Skeletal muscle satellite cell (primary cell): ENCODE results near the gene PLPPR1.

Source experiments
- H3K27me3 ChIP-seq: 2 replicates; pipeline ENCODE4 v1.7.0; 2013; ENCODE audit warnings: low read length; ENCODE audit not compliant: control insufficient read depth, insufficient read depth
- H3K36me3 ChIP-seq: 2 replicates; pipeline ENCODE4 v1.7.0; 2013; ENCODE audit warnings: mild to moderate bottlenecking, control low read depth, low read length; ENCODE audit not compliant: insufficient read depth
- H3K4me1 ChIP-seq: 2 replicates; pipeline ENCODE4 v1.7.0; 2013; ENCODE audit warnings: low read length; ENCODE audit not compliant: control insufficient read depth, insufficient read depth
- H3K4me2 ChIP-seq: 2 replicates; pipeline ENCODE4 v1.7.0; 2013; ENCODE audit warnings: mild to moderate bottlenecking, low read length
- H3K4me3 ChIP-seq: 2 replicates; pipeline ENCODE4 v1.7.0; 2013; ENCODE audit warnings: low read length
- H3K9ac ChIP-seq: 2 replicates; pipeline ENCODE4 v1.7.0; 2013; ENCODE audit warnings: mild to moderate bottlenecking, low read depth, low read length, moderate library complexity
- H3K9me3 ChIP-seq: replicated peaks from 2 replicates; pipeline ENCODE4 v1.7.0; 2013; ENCODE audit warnings: mild to moderate bottlenecking, control low read depth, low read length

Gene PLPPR1

DNA sequence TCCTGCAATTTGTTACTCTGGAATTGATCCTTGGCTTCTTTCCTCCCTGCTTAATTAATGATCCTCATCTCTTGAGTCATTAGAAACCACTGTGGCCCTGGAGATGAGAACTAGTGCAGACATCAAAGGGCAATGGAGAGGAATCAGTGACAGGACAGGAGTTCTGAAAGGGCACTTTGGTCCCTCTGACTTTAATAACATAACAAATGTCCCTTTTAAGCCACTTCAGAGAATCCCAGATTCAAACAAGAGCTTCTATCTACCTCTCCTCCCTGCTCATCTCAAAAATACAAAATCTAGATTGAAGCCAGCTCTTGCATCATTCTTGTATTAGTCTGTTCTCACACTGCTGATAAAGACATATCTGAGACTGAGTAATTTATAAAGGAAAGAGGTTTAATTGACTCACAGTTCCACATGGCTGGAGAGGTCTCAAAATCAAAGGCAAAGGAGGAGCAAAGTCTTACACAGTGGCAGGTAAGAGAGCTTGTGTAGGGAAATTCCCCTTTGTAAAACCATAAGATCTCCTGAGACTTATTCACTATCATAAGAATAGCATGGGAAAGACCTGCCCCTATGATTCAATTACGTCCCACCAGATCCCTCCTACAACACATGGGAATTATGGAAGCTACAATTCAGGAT lies 139.1 kb downstream of the PLPPR1 start:
- Histone ChIP-seq H3K27me3 (no peaks in the 10 kb centered on the region), H3K4me1 (no peaks in the 10 kb centered on the region), H3K9ac (no peak overlapping the region), H3K36me3 (no peaks in the 10 kb centered on the region), H3K9me3 (no peaks in the 10 kb centered on the region), H3K4me2 (no peak overlapping the region), H3K4me3 (no peak overlapping the region)

DNA sequence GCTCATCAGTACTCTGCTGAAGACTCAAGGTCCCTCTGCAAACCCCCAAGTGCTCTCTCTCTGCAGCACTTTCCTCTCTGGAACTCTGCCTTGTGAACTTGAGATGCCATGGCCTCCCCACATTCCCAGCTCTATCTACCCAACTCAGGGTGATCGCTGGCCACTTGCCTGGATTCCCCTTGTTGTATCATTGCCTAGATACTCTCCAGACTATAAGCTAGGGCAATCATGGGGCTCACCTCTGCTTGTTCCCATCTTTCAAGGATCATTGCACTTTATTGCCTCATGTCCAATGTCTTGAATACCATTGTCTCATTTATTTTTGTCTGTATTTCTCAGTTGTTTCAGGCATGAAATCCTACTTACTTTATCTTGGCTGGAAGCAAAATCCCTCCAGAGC lies 144.1 kb downstream of the PLPPR1 start:
- Histone ChIP-seq H3K9ac (no peak overlapping the region), H3K4me1 (no peaks in the 10 kb centered on the region), H3K27me3 (no peaks in the 10 kb centered on the region), H3K4me3 (no peak overlapping the region), H3K36me3 (no peaks in the 10 kb centered on the region), H3K9me3 (no peaks in the 10 kb centered on the region), H3K4me2 (no peak overlapping the region)

DNA sequence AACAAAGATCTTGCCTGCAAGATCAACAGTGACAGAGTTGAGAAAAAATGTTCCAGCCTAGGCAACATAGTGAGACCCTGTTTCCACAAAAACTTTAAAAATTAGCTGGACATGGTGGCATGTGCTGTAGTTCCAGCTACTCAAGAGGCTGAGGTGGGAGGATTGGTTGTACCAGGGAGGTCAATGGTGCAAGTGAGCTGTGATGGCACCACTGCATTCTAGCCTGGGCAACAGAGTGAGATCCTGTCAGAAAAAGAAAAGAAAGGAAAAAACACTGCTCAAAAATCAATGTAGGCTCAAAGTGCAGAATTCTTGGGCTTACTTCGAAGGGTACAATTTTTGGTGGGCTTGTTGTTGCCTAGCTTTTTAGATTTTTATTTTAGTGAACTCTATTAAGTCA lies 145.4 kb downstream of the PLPPR1 start:
- Histone ChIP-seq H3K4me3 (no peak overlapping the region), H3K4me2 (no peak overlapping the region), H3K4me1 (no peaks in the 10 kb centered on the region), H3K36me3 (no peaks in the 10 kb centered on the region), H3K9ac (no peak overlapping the region), H3K9me3 (no peaks in the 10 kb centered on the region), H3K27me3 (no peaks in the 10 kb centered on the region)

DNA sequence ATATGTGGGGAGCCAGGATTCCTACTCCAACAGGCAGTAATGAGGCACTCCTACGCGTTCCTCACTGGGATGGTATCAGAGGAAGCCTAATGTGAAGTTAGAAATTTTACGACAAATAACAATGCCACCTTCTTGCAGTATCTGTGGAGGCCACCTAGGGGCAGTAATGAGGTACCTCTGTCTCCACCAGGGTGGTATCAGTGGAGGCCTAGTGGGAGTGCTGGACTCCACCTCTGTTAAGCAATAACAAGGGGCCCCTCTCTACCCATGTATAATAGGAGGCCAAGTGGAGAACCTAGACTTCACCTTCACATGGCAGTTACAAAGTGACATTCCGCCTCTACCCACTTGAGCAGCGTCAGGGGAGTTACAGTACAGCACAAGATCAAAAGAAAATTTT lies 147.9 kb downstream of the PLPPR1 start:
- Histone ChIP-seq H3K4me2 (no peak overlapping the region), H3K27me3 (no peaks in the 10 kb centered on the region), H3K4me1 (no peaks in the 10 kb centered on the region), H3K9me3 (no peaks in the 10 kb centered on the region), H3K4me3 (no peak overlapping the region), H3K36me3 (no peaks in the 10 kb centered on the region), H3K9ac (no peak overlapping the region)

DNA sequence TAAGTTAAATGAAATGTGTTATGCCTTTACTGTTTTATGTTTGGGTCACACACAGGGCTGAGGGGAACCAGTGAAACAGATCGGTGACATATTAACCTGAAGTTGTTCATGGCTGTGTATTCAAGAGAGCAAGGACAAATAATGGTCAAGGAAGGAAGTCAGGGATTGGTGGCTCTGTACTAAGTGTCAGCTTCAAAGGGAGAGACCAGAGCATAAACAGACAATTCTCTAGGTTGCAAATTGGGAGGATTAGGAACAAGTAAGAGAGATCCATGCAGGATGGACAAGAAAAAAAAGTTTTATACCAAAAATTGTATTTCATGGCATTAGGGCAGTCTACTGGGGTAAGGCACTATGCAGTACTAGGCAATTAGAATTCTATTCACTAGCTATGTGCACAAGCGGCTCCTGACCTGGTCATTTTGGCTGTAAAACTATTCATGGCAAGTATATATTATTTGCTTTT lies 156.3 kb downstream of the PLPPR1 start:
- no peaks in the 10 kb centered on the region for H3K4me1 ChIP-seq
- H3K4me2 ChIP-seq: no peak overlapping the region
- no peaks in the 10 kb centered on the region for H3K36me3 ChIP-seq
- no peaks in the 10 kb centered on the region for H3K9me3 ChIP-seq
- H3K27me3 ChIP-seq: no peaks in the 10 kb centered on the region
- no peak overlapping the region for H3K4me3 ChIP-seq
- H3K9ac ChIP-seq: no peak overlapping the region

DNA sequence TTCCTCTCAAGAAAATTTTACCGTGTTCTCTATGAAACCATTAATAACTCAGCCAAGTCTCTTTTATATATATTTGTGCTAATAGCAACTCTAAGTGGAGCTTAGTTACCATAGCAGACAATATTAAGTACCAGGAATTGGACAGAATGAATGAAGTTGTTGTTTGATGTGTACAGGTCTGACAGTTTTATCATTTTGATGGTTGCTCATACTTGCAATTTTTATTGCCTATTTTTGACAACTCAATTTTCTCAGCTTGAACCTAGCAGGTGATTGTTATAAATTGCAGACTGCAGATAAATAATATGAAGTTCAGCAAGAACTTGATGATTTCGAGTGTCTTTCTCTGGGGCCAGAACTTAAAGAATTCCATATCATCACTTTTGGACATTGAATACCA lies 163.2 kb downstream of the PLPPR1 start:
- Histone ChIP-seq H3K9ac (no peak overlapping the region), H3K4me2 (no peak overlapping the region), H3K36me3 (no peaks in the 10 kb centered on the region), H3K27me3 (no peaks in the 10 kb centered on the region), H3K9me3 (no peaks in the 10 kb centered on the region), H3K4me1 (no peaks in the 10 kb centered on the region), H3K4me3 (no peak overlapping the region)

DNA sequence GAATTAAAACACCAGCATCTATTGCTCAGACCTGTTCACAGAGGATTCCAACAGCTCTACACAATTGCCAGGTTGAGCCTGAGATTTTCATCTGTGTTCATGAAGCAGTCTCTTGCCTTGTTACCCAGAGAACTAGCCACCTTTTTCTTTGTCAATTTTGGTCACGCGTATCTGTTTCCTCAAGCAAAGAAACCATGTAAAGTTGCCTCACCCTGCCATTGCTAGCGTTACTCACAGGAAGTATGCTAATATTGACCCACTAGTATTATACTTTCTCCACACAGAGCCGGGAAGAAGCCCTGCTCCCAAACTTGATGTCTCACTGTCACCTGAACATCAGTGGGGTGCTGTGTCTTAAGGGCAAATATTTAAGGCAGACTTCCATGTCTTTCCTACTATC lies 168.5 kb downstream of the PLPPR1 start:
- Histone ChIP-seq H3K4me3 (no peak overlapping the region), H3K36me3 (no peaks in the 10 kb centered on the region), H3K4me2 (no peak overlapping the region), H3K27me3 (no peaks in the 10 kb centered on the region), H3K9ac (no peak overlapping the region), H3K4me1 (no peaks in the 10 kb centered on the region), H3K9me3 (no peaks in the 10 kb centered on the region)

DNA sequence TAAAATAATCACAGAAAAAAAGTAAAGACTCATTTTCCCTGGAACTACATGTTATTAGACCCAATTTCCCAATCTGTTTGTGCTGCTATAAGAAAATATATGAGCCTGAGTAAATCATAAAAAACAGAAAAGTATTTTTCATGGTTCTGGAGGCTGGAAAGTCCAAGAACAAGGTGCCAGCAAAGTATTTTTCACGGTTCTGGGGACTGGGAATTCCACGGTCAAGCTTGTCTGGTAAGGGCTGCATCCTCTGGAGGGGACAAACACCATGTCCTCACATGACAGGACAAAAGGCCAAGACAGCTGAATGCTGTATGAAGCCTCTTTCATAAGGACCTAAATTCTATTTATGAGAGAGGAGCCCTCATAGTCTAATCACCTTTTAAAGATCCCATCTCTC lies 172.3 kb downstream of the PLPPR1 start:
- H3K27me3 ChIP-seq: no peaks in the 10 kb centered on the region
- H3K9me3 ChIP-seq: no peaks in the 10 kb centered on the region
- no peak overlapping the region for H3K9ac ChIP-seq
- H3K4me2 ChIP-seq: no peak overlapping the region
- no peaks in the 10 kb centered on the region for H3K36me3 ChIP-seq
- H3K4me3 ChIP-seq: no peak overlapping the region
- H3K4me1 ChIP-seq: no peaks in the 10 kb centered on the region

DNA sequence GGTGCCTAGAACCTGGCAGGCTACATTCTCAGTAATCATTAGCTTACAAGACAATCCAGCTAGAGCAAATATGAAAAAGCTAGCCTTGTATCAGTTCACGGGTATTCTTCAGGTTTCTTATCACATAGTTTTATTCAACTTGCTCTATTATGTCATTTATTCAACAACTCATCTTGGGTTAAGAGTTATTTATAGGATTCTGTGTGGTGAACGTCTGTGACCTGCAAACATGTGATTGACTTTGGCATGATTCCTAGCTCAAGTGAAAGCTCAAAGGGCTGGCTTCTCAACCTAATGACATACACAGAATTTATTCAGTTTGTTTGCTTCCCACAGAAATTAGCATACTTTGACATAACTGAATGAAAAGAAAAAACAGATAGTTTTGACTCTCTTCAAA lies 173.1 kb downstream of the PLPPR1 start:
- Histone ChIP-seq H3K9me3 (no peaks in the 10 kb centered on the region), H3K4me1 (no peaks in the 10 kb centered on the region), H3K9ac (no peak overlapping the region), H3K4me3 (no peak overlapping the region), H3K27me3 (no peaks in the 10 kb centered on the region), H3K36me3 (no peaks in the 10 kb centered on the region), H3K4me2 (no peak overlapping the region)

DNA sequence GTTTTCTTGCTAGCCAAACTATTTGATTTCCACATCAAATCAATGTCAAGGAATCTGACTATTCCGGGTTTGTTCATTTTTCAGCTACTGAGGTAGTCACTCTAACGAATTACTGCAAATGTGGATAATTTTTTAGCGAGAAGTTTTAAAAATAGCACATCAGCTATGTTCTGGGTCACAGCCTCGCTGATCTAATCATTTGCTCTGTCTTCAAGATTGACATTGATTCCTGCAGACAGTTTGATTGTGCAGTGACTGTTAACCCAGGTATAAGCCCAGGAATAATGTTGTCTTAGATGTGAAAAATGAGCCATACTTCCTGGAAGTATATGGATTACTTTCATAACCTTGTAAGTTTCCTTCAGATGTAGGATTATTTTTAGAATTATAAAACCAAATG lies 181.1 kb downstream of the PLPPR1 start:
- no peaks in the 10 kb centered on the region for H3K36me3 ChIP-seq
- no peak overlapping the region for H3K9ac ChIP-seq
- H3K9me3 ChIP-seq: no peaks in the 10 kb centered on the region
- no peak overlapping the region for H3K4me2 ChIP-seq
- no peaks in the 10 kb centered on the region for H3K4me1 ChIP-seq
- no peaks in the 10 kb centered on the region for H3K27me3 ChIP-seq
- H3K4me3 ChIP-seq: no peak overlapping the region

DNA sequence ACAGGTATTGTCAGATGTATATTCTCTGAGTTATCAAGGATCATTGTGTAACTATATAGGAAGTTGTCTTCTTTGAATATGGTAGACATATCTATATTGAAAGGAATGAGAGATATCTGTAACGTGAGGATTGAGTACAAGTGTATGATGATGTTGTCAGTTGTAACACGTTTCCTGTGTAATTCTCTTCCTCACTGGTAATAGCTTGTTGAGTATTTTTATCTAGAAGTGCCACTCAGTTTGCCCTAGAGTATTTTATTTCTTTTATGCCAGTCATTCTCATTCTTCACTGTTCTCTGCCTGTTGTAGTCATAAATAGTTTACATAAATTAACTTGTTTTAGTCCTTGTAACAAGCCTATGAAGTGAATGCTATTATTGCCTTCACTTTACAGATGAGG lies 184.1 kb downstream of the PLPPR1 start:
- Histone ChIP-seq H3K4me1 (no peaks in the 10 kb centered on the region), H3K27me3 (no peaks in the 10 kb centered on the region), H3K9me3 (no peaks in the 10 kb centered on the region), H3K4me2 (no peak overlapping the region), H3K4me3 (no peak overlapping the region), H3K36me3 (no peaks in the 10 kb centered on the region), H3K9ac (no peak overlapping the region)

DNA sequence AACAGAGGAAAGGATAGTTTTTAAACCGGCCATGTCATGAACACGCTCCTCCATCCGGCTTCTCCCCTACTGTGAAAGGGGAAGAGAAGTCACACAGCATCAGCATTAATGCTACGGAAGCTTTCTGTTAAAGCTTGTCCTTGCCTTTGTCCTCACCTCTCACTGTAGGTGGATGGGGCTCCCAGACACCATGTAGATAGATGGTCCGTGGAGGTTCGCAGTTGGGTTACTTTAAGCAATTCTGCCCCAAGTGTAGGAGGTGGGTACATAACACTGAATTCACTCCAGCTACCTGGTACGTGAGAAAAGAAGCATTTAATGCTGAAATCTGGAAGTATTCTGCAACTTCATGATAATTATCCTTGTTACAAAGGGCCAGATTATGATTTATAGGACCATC lies 190.5 kb downstream of the PLPPR1 start:
- H3K9ac ChIP-seq: no peak overlapping the region
- no peaks in the 10 kb centered on the region for H3K36me3 ChIP-seq
- no peaks in the 10 kb centered on the region for H3K9me3 ChIP-seq
- H3K4me1 ChIP-seq: no peaks in the 10 kb centered on the region
- no peak overlapping the region for H3K4me2 ChIP-seq
- no peaks in the 10 kb centered on the region for H3K27me3 ChIP-seq
- no peak overlapping the region for H3K4me3 ChIP-seq
